IMR-90 (cell line): Measurements from ENCODE around the gene ITPKB. TPM values are rescaled to one million over a fixed set of nuclear protein-coding genes. Genes with fewer than 3 reads are reported as not detected.

Experiments used
- ATAC-seq: fragments of 200-7000 bp; cut with Tn5 transposase; 2 replicates; pipeline ENCODE4 v1.9.1; 2020; ENCODE audit warnings: low read depth, mild to moderate bottlenecking, moderate library complexity
- BruUV-seq: library from RNA; stranded (reverse); fragments of 400-500 nt; replicated peaks from 2 replicates; lab custom pipeline; 2021; lab: Mats Ljungman, UMichigan
- CTCF ChIA-PET: fragments of 300-600 bp; formaldehyde crosslinking; extraction: SDS; loops from one replicate; lab custom pipeline; 2021; ENCODE audit warnings: antibody characterized with exemption; lab: Yijun Ruan, JAX
- POLR2A ChIA-PET: fragments of 300-600 bp; sonication (Branson Sonifier 250); formaldehyde crosslinking; loops from one replicate; lab custom pipeline; 2022; ENCODE audit warnings: antibody characterized with exemption; ENCODE audit not compliant: unreplicated experiment; lab: Charles Lee
- DNase-seq: peaks from one replicate; pipeline ENCODE4 v3.0.0; 2013
- H2AFZ ChIP-seq: replicated peaks from 2 replicates; pipeline ENCODE3; 2013; ENCODE audit warnings: low read length, mild to moderate bottlenecking; ENCODE audit not compliant: poor library complexity
- H2AK5ac ChIP-seq: 2 replicates; pipeline ENCODE4 v1.6.1; 2013; ENCODE audit warnings: low read depth, low read length, inconsistent platforms
- H2AK9ac ChIP-seq: replicated peaks from 2 replicates; pipeline ENCODE3; 2013; ENCODE audit warnings: mild to moderate bottlenecking, low read depth, low read length, moderate library complexity; ENCODE audit not compliant: poor library complexity
- H2BK120ac ChIP-seq: 2 replicates; pipeline ENCODE4 v1.6.1; 2013; ENCODE audit warnings: low read depth, low read length, inconsistent platforms
- H2BK15ac ChIP-seq: 3 replicates; pipeline ENCODE4 v1.6.1; 2013; ENCODE audit warnings: low read depth, low read length, inconsistent platforms
- H2BK20ac ChIP-seq: 2 replicates; pipeline ENCODE4 v1.6.1; 2013; ENCODE audit warnings: low read depth, mild to moderate bottlenecking, inconsistent platforms, low read length, moderate library complexity
- H2BK5ac ChIP-seq: 2 replicates; pipeline ENCODE4 v1.6.1; 2013; ENCODE audit warnings: mild to moderate bottlenecking, low read depth, low read length, inconsistent platforms; ENCODE audit not compliant: poor library complexity, severe bottlenecking
- H3K14ac ChIP-seq: replicated peaks from 2 replicates; pipeline ENCODE4 v1.6.1; 2013; ENCODE audit warnings: low read depth, low read length, inconsistent platforms
- H3K18ac ChIP-seq: 2 replicates; pipeline ENCODE4 v1.6.1; 2013; ENCODE audit warnings: low read depth, low read length, control low read depth
- H3K23ac ChIP-seq: 2 replicates; pipeline ENCODE4 v1.6.1; 2013; ENCODE audit warnings: low read depth, low read length, inconsistent platforms
- H3K27ac ChIP-seq: 2 replicates; pipeline ENCODE4 v1.5.1; 2013; ENCODE audit warnings: mild to moderate bottlenecking, control low read depth, low read length; ENCODE audit not compliant: insufficient read depth
- H3K27me3 ChIP-seq: 2 replicates; pipeline ENCODE4 v1.6.1; 2013; ENCODE audit warnings: low read length; ENCODE audit not compliant: control insufficient read depth, insufficient read depth
- H3K36me3 ChIP-seq: 2 replicates; pipeline ENCODE4 v1.6.1; 2013; ENCODE audit warnings: low read length, mixed read lengths; ENCODE audit not compliant: control insufficient read depth, insufficient read depth
- H3K4ac ChIP-seq: 2 replicates; pipeline ENCODE4 v1.6.1; 2013; ENCODE audit warnings: low read depth, low read length, inconsistent platforms
- H3K4me1 ChIP-seq: 2 replicates; pipeline ENCODE4 v1.6.1; 2013; ENCODE audit warnings: low read length, mixed read lengths; ENCODE audit not compliant: control insufficient read depth, insufficient read depth
- H3K4me2 ChIP-seq: 2 replicates; pipeline ENCODE4 v1.6.1; 2013; ENCODE audit warnings: low read depth, mild to moderate bottlenecking, control low read depth, low read length, moderate library complexity
- H3K4me3 ChIP-seq: 2 replicates; pipeline ENCODE4 v1.5.1; 2013; ENCODE audit warnings: low read depth, mild to moderate bottlenecking, control low read depth, low read length, moderate library complexity; ENCODE audit not compliant: insufficient read depth
- H3K56ac ChIP-seq: 2 replicates; pipeline ENCODE4 v1.6.1; 2013; ENCODE audit warnings: low read length, inconsistent platforms; ENCODE audit not compliant: insufficient read depth; ENCODE audit errors: extremely low read depth
- H3K79me1 ChIP-seq, 2 experiments: 2 replicates each; pipeline ENCODE4 v1.6.1; 2013; ENCODE audit warnings: low read length in 2 of 2, inconsistent platforms in 1 of 2, low read depth in 1 of 2
- H3K9ac ChIP-seq: 2 replicates; pipeline ENCODE4 v1.6.1; 2013; ENCODE audit warnings: low read depth, low read length, control low read depth
- H3K9me1 ChIP-seq: 2 replicates; pipeline ENCODE4 v1.6.1; 2013; ENCODE audit warnings: low read length, inconsistent platforms; ENCODE audit not compliant: insufficient read depth
- H3K9me3 ChIP-seq: 2 replicates; pipeline ENCODE4 v1.6.1; 2013; ENCODE audit warnings: low read length; ENCODE audit not compliant: control insufficient read depth, insufficient read depth
- H4K20me1 ChIP-seq: 2 replicates; pipeline ENCODE4 v1.6.1; 2013; ENCODE audit warnings: low read length, inconsistent platforms; ENCODE audit not compliant: insufficient read depth
- H4K5ac ChIP-seq: 2 replicates; pipeline ENCODE4 v1.6.1; 2013; ENCODE audit warnings: mild to moderate bottlenecking, low read depth, low read length, control low read depth
- H4K8ac ChIP-seq, 2 experiments: 2 replicates each; pipeline ENCODE4 v1.6.1; 2013; ENCODE audit warnings: low read depth in 2 of 2, low read length in 2 of 2, control low read depth in 1 of 2, inconsistent platforms in 1 of 2
- H4K91ac ChIP-seq: 2 replicates; pipeline ENCODE4 v1.6.1; 2013; ENCODE audit warnings: low read depth, low read length, inconsistent platforms; ENCODE audit not compliant: insufficient read depth
- BHLHE40 ChIP-seq: fragments of 150-350 bp; IDR thresholded peaks from 2 replicates; pipeline ENCODE4 v1.6.1; 2016; ENCODE audit warnings: mild to moderate bottlenecking, low read depth, low read length
- CHD1 ChIP-seq: IDR thresholded peaks from 2 replicates; pipeline ENCODE4 v1.6.1; 2012; ENCODE audit warnings: low read depth, low read length, improper control_type of control experiment
- ELK1 ChIP-seq: fragments of 150-350 bp; IDR thresholded peaks from 2 replicates; pipeline ENCODE4 v1.6.1; 2016; ENCODE audit warnings: low read depth, mild to moderate bottlenecking, low read length, moderate library complexity, borderline replicate concordance
- FOS ChIP-seq: fragments of 150-350 bp; IDR thresholded peaks from 2 replicates; pipeline ENCODE4 v1.6.1; 2016; ENCODE audit warnings: low read depth, low read length
- MAFK ChIP-seq: IDR thresholded peaks from 2 replicates; pipeline ENCODE4 v1.6.1; 2012; ENCODE audit warnings: low read depth, low read length, improper control_type of control experiment
- MAZ ChIP-seq: IDR thresholded peaks from 2 replicates; pipeline ENCODE4 v1.6.1; 2012; ENCODE audit warnings: low read depth, mild to moderate bottlenecking, low read length, improper control_type of control experiment, moderate library complexity, borderline replicate concordance
- MXI1 ChIP-seq: IDR thresholded peaks from 2 replicates; pipeline ENCODE4 v1.6.1; 2012; ENCODE audit warnings: low read depth, mild to moderate bottlenecking, low read length, moderate library complexity, borderline replicate concordance
- NFE2L2 ChIP-seq: fragments of 150-350 bp; IDR thresholded peaks from 2 replicates; pipeline ENCODE4 v1.6.1; 2016; ENCODE audit warnings: low read depth, mild to moderate bottlenecking, low read length
- POLR2A ChIP-seq: IDR thresholded peaks from 2 replicates; pipeline ENCODE4 v1.6.1; 2012; ENCODE audit warnings: mild to moderate bottlenecking, low read depth, low read length
- RAD21 ChIP-seq: IDR thresholded peaks from 2 replicates; pipeline ENCODE4 v1.6.1; 2012; ENCODE audit warnings: low read length, improper control_type of control experiment
- RCOR1 ChIP-seq: IDR thresholded peaks from 2 replicates; pipeline ENCODE4 v1.6.1; 2012; ENCODE audit warnings: mild to moderate bottlenecking, low read length, improper control_type of control experiment; ENCODE audit not compliant: insufficient replicate concordance
- SMC3 ChIP-seq: fragments of 150-350 bp; IDR thresholded peaks from 2 replicates; pipeline ENCODE4 v1.6.1; 2016; ENCODE audit warnings: low read depth, mild to moderate bottlenecking, antibody characterized with exemption, low read length, moderate library complexity
- USF2 ChIP-seq: fragments of 150-350 bp; IDR thresholded peaks from 2 replicates; pipeline ENCODE4 v1.6.1; 2017; ENCODE audit warnings: mild to moderate bottlenecking, antibody characterized with exemption, low read length, low read depth
- WGBS, 2 experiments: methylation state at CpG; one replicate each; pipeline versions ENCODE4 v1.1.5 to v1.1.7; 2013; ENCODE audit warnings: missing lambda C conversion rate in 2 of 2; ENCODE audit not compliant: insufficient read length in 1 of 2; ENCODE audit errors: extremely low coverage in 2 of 2; 5-methylcytosine and 5-hydroxymethylcytosine counted together
- dilution Hi-C: fragments of 300-500 bp; cut with HindIII; formaldehyde crosslinking; loops from one replicate; pipeline ENCODE4 v1.14.3; 2018; ENCODE audit warnings: low sequenced_read_pairs; ENCODE audit not compliant: unreplicated experiment
- in situ Hi-C: fragments of 300-500 bp; cut with MboI; formaldehyde crosslinking; loops from 3 replicates; pipeline ENCODE4 v1.14.3; 2019; ENCODE audit warnings: low sequenced_read_pairs, inconsistent platforms, mixed read lengths
- intact Hi-C: fragments of 100-400 bp; cut with micrococcal nuclease; formaldehyde crosslinking; loops from 2 replicates; pipeline ENCODE4 v1.10.0; 2022
- polyA plus RNA-seq, 3 experiments: library from polyadenylated mRNA; depleted of rRNA; stranded (reverse); fragments of >200 nt; gene quantifications; 2 replicates each; pipeline ENCODE4 v1.2.3, GENCODE V29; 2012; ENCODE audit warnings: low replicate concordance in 1 of 3
- total RNA-seq: library from RNA; depleted of rRNA; stranded (reverse); fragments of >200 nt; gene quantifications from 2 replicates; pipeline ENCODE4 v1.2.3, GENCODE V29; 2012

Gene ITPKB
- total and polyA plus RNA-seq, 2 of the 4 experiments (the other 2 are of a cell fraction), result 0.72 to 1.4 TPM

- 100% methylated on average over 2 of the region's 12 CpGs; no CpG with 5 or more reads in 1 of the 2 experiments for WGBS, 2 experiments
- in situ Hi-C loops, result loop anchor here (10.0 kb wide), 1 partner anchor 101 kb away; no protein-coding TSS in a partner anchor
- Histone ChIP-seq H3K56ac (no peak overlapping the region), H3K27ac (no peak overlapping the region), H2AK5ac (no peak overlapping the region), H3K14ac (no peak overlapping the region), H2BK20ac (no peak overlapping the region), H3K18ac (no peak overlapping the region), H3K23ac (no peak overlapping the region), H3K4me1 (peaks cover 2% of the 10 kb centered on the region; the same call in 1 of the 2 replicates), H4K5ac (no peak overlapping the region), H3K9me3 (no peaks in the 10 kb centered on the region), H4K91ac (no peak overlapping the region), H3K36me3 (peaks cover 9% of the 10 kb centered on the region; the same call in 1 of the 2 replicates), H2BK15ac (no peak overlapping the region), H2BK120ac (no peak overlapping the region), H2BK5ac (no peak overlapping the region), H2AK9ac (no peak overlapping the region), H2AFZ (no peak overlapping the region), H3K27me3 (no peaks in the 10 kb centered on the region; the same call in 1 of the 2 replicates), H3K4me3 (no peak overlapping the region), H3K79me1 (no peaks in the 10 kb centered on the region; a peak in 2 of 4 replicates), H3K4me2 (no peak overlapping the region), H3K4ac (no peak overlapping the region), H4K8ac (no peak overlapping the region), H3K9me1 (no peaks in the 10 kb centered on the region), H4K20me1 (no peaks in the 10 kb centered on the region; the same call in 1 of the 2 replicates), H3K9ac (no peak overlapping the region)
- dilution Hi-C loops, result no loop called here
- ChIA-PET POLR2A (no interaction called here), CTCF (no interaction called here)
- no TSS peak for BruUV-seq
- no peak for ATAC-seq
- intact Hi-C loops, result loop anchor here (5.0 kb wide), 2 partner anchors 73 to 87 kb away; no protein-coding TSS in a partner anchor
- DNase-seq, result no peak
- TF ChIP-seq RAD21 (no peak), RCOR1 (no peak), CHD1 (no peak), POLR2A (no peak), FOS (no peak), NFE2L2 (no peak), ELK1 (no peak), MXI1 (no peak), MAZ (no peak), USF2 (no peak), SMC3 (no peak), BHLHE40 (no peak), MAFK (no peak)
Measured at GRCh38 chr1:226735576-226735975, 3.5 kb downstream of the ITPKB start.
